Activated naive CD8-positive, alpha-beta T cell treated with anti-CD3 and anti-CD28 coated beads, Interleukin-2, amount 50 U/mL, for 16 hours (primary cell): ENCODE results near the gene CD226.
"Not testable (repeated sequence)": the region's sequence is repeated elsewhere in the genome, so short reads cannot be mapped to it uniquely, and the experiment has no call there.

ENCODE experiments used
- DNase-seq: peaks from one replicate; pipeline ENCODE4 v3.0.0-alpha.2; 2020; ENCODE audit warnings: low read depth, low spot score

CD226 gene

GRCh38 chr18:69956665-69957620 lies 9.3 kb upstream of the CD226 start:
- DNase-seq: no peak

GRCh38 chr18:69956057-69956456 lies 8.4 kb upstream of the CD226 start:
- no peak for DNase-seq

GRCh38 chr18:69954719-69955480 lies 7.2 kb upstream of the CD226 start:
- DNase-seq: no peak

- no peak for DNase-seq
These were observed 5.5 kb upstream of the CD226 start for GRCh38 chr18:69953191-69953590.

- DNase-seq: no peak
These were observed 3.5 kb upstream of the CD226 start for GRCh38 chr18:69951182-69951581.

- DNase-seq: no peak
These were observed 1.9 kb upstream of the CD226 start for GRCh38 chr18:69949538-69949936.

GRCh38 chr18:69948919-69949537 lies 1.4 kb upstream of the CD226 start:
- DNase-seq: no peak

GRCh38 chr18:69948256-69948655 lies 583 bp upstream of the CD226 start:
- no peak for DNase-seq

GRCh38 chr18:69946608-69947155 lies 991 bp downstream of the CD226 start:
- no peak for DNase-seq

GRCh38 chr18:69945220-69946114 lies 2.2 kb downstream of the CD226 start:
- no peak for DNase-seq

- DNase-seq: no peak
These were observed 3.2 kb downstream of the CD226 start for GRCh38 chr18:69944436-69944835.

- no peak for DNase-seq
These were observed 4.7 kb downstream of the CD226 start for GRCh38 chr18:69943021-69943420.

GRCh38 chr18:69941183-69941582 lies 6.5 kb downstream of the CD226 start:
- no peak for DNase-seq

- DNase-seq: not testable (repeated sequence)
These were observed 7.9 kb downstream of the CD226 start for GRCh38 chr18:69939812-69940211.

- no peak for DNase-seq
These were observed 11.5 kb downstream of the CD226 start for GRCh38 chr18:69936191-69936558.

- peak; percentile 68 for DNase-seq
These were observed 12.1 kb downstream of the CD226 start for GRCh38 chr18:69935319-69936190.

GRCh38 chr18:69934601-69935265 lies 12.9 kb downstream of the CD226 start:
- no peak for DNase-seq

- DNase-seq: no peak
These were observed 18.5 kb downstream of the CD226 start for GRCh38 chr18:69929041-69929774.

- DNase-seq: no peak
These were observed 31.3 kb downstream of the CD226 start for GRCh38 chr18:69916412-69916811.
